ENCODE data around the gene NEUROD4. TPM values are rescaled to one million over a fixed set of nuclear protein-coding genes. Genes with fewer than 3 reads are reported as not detected.

Gene NEUROD4
- total RNA-seq, 2 experiments from 2014 or later: not detected

DNA sequence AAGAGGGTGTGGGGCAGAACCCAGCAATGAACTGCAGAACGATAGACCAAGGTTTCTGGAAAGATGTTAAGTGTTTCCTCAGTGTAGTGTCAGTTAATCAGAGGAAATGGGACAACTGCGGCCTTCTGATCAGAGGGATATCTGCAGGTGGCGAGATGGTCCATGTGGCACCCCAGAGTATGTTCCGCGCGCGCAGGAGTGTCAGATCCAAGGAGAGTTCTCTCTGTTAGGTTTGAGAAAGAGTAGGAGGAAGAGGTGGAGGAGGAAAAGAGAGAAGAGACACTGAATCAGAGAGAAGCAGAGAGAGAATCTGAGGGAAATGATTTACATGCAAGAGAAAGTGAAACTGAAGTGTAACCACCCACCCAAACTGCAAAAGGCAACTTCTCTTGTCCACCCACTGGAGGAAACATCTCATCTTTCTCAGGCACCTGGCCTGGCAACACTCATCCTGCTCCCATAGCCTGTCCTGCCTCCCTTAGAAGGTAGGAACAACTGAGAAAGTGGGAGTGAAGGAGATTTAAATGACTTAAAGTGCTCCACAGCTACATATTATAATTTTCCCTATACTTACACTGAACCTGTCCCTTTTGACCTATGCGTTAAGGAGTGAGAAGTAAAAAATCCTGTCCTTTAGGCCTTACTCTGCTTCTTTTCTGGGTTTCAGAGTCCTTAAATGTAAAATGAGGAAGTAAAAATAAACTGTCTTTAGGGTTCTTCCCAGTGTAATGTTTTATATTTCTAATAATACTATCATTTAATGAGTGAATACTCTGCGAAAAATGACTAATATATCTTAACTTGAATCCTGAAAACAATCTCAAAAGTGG, 28.4 kb upstream of the NEUROD4 start:
- intact Hi-C loops (cut with DNase I, micrococcal nuclease): loop anchor here (5.0 to 10.0 kb wide), 3 partner anchors 34 to 397 kb away; no protein-coding TSS in a partner anchor
- Histone ChIP-seq H3K4me1 (ENCODE audit: insufficient read depth, low read length) (peaks cover 37% of the 10 kb centered on the region), H3K36me3 (ENCODE audit: insufficient read depth, low read length) (no peaks in the 10 kb centered on the region), H3K27ac (ENCODE audit: low read depth in 1 of 2, low read length in 2 of 2) (peak overlapping the region; percentile 54 to 76), H3K4me3 (ENCODE audit: low read length) (peak overlapping the region; percentile 51), H3K27me3 (ENCODE audit: control insufficient read depth in 1 of 2, insufficient read depth in 2 of 2, low read length in 2 of 2) (no peaks in the 10 kb centered on the region), H3K9me3 (ENCODE audit: control insufficient read depth in 1 of 2, insufficient read depth in 1 of 2, low read length in 2 of 2) (no peaks in the 10 kb centered on the region)
- no peaks in the 10 kb centered on the region for H3K9me3 Mint-ChIP-seq
- H3K27ac Mint-ChIP-seq: peak overlapping the region; percentile 100
- peaks cover 67% of the 10 kb centered on the region for H3K4me1 Mint-ChIP-seq (ENCODE audit: low read depth)
- no peaks in the 10 kb centered on the region for H3K36me3 Mint-ChIP-seq (ENCODE audit: low read depth)
- DNase-seq: peak in 7 of 14 experiments; percentile 14 to 79 (median 44)
- CTCF ChIA-PET: interaction anchor here (0.9 to 11.2 kb wide), 3 partner anchors 13 to 242 kb away, joined by 3 to 182 read pairs (median 18); no protein-coding TSS in a partner anchor
- ATAC-seq (ENCODE audit: poor library complexity): peak; percentile 41
- POLR2A ChIA-PET: interaction anchor here (1.0 to 3.3 kb wide), 3 partner anchors 11 to 81 kb away, joined by 3 to 54 read pairs (median 4); no protein-coding TSS in a partner anchor
- H3K4me3 Mint-ChIP-seq: peak overlapping the region; percentile 94
- TF ChIP-seq, protein P1, sequence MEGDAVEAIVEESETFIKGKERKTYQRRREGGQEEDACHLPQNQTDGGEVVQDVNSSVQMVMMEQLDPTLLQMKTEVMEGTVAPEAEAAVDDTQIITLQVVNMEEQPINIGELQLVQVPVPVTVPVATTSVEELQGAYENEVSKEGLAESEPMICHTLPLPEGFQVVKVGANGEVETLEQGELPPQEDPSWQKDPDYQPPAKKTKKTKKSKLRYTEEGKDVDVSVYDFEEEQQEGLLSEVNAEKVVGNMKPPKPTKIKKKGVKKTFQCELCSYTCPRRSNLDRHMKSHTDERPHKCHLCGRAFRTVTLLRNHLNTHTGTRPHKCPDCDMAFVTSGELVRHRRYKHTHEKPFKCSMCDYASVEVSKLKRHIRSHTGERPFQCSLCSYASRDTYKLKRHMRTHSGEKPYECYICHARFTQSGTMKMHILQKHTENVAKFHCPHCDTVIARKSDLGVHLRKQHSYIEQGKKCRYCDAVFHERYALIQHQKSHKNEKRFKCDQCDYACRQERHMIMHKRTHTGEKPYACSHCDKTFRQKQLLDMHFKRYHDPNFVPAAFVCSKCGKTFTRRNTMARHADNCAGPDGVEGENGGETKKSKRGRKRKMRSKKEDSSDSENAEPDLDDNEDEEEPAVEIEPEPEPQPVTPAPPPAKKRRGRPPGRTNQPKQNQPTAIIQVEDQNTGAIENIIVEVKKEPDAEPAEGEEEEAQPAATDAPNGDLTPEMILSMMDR (IDR thresholded peaks at IDR 0.05): no peak
- H3K27me3 Mint-ChIP-seq: no peaks in the 10 kb centered on the region

DNA sequence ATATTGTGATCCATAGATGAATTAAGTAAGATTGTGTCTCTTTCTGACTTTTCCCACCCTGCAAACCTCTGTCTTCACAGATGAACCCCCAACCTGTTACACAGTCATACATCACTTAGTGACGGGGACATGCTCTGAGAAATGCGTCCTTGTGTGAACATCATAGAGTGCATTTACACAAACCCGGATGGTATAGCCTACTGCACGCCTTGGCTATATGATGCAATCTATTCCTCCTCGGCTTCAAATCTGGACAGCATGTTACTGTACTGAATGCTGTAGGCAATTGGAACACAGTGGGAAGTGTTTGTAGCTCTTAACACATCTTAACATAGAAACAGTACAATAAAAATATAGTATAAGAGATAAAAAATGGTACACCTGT, 27.8 kb upstream of the NEUROD4 start:
- peak; percentile 45 for ATAC-seq (ENCODE audit: poor library complexity)
- H3K4me1 ChIP-seq (ENCODE audit: insufficient read depth, low read length): peaks cover 37% of the 10 kb centered on the region

More for the DNA sequence above, 27.8 kb upstream of the NEUROD4 start:
- peak in 2 of 14 experiments; percentile 38 to 41 for DNase-seq
- no peaks in the 10 kb centered on the region for H3K36me3 Mint-ChIP-seq (ENCODE audit: low read depth)
- H3K4me3 Mint-ChIP-seq: peak overlapping the region; percentile 94
- ChIA-PET CTCF (interaction anchor here (0.7 to 11.2 kb wide), 11 partner anchors 9 to 289 kb away, joined by 3 to 182 read pairs (median 5); partner anchors contain the start of gene MUCL1), POLR2A (interaction anchor here (0.6 to 3.3 kb wide), 7 partner anchors 8 to 1429 kb away, joined by 3 to 54 read pairs (median 4); partner anchors contain the start of gene TESPA1)
- Histone ChIP-seq H3K4me3 (ENCODE audit: low read length) (peak overlapping the region; percentile 51), H3K9me3 (ENCODE audit: control insufficient read depth in 1 of 2, insufficient read depth in 1 of 2, low read length in 2 of 2) (no peaks in the 10 kb centered on the region), H3K27ac (ENCODE audit: low read depth in 1 of 2, low read length in 2 of 2) (peak overlapping the region; percentile 54 to 76), H3K36me3 (ENCODE audit: insufficient read depth, low read length) (no peaks in the 10 kb centered on the region), H3K27me3 (ENCODE audit: control insufficient read depth in 1 of 2, insufficient read depth in 2 of 2, low read length in 2 of 2) (no peaks in the 10 kb centered on the region)
- TF ChIP-seq, protein P1 (IDR thresholded peaks at IDR 0.05): no peak
- H3K27me3 Mint-ChIP-seq: no peaks in the 10 kb centered on the region
- H3K27ac Mint-ChIP-seq: peak overlapping the region; percentile 100
- H3K4me1 Mint-ChIP-seq (ENCODE audit: low read depth): peaks cover 61% of the 10 kb centered on the region
- intact Hi-C loops (cut with DNase I, micrococcal nuclease): loop anchor here (2.0 to 10.0 kb wide), 6 partner anchors 35 to 397 kb away; partner anchors contain the start of gene MUCL1 (in 1 of the 2)
- no peaks in the 10 kb centered on the region for H3K9me3 Mint-ChIP-seq

Data from CD4-positive, alpha-beta T cell (primary cell).